Stimulated activated CD4-positive, alpha-beta T cell treated with anti-CD3 and anti-CD28 coated beads, Interleukin-4, amount 100 ng/mL, for 48 hours (primary cell): Measurements from ENCODE around the gene OSBPL2.

ENCODE experiments used
- DNase-seq, 2 donors: peaks; one replicate each; pipeline ENCODE4 v3.0.0-alpha.2; 2020; ENCODE audit warnings: low read depth in 2 of 2

The OSBPL2 gene

DNA sequence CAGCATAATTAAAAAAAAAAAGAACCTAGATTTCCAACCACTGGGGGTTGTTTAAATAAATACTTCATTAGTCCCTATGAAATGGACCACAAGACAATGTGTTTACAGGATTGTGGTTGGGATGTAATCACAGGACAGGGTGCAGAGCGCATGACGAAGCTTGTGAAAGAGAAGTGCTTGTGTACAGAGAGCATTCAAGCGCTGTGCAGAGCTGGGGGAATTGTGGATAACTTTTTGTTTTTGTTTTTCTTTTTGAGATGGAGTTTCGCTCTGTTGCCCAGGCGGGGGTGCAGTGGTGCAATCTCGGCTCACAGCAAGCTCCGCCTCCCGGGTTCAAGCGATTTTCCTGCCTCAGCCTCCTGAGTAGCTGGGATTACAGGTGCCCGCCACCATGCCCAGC is 106.5 kb downstream of the OSBPL2 start:
- DNase-seq: no peak
